Fibroblast of lung (primary cell): ENCODE data around the gene ANKRD44.

Source experiments
- CTCF ChIP-seq, 2 donors: IDR thresholded peaks in 1 of 2; conservative IDR thresholded peaks in 1 of 2; 1 replicate in 1 of 2; 2 replicates in 1 of 2; pipeline ENCODE4 v1.5.1; 2011 to 2012; ENCODE audit warnings: low read length in 2 of 2, control low read depth in 1 of 2, inconsistent platforms in 1 of 2, low read depth in 1 of 2, mild to moderate bottlenecking in 1 of 2
- EZH2 ChIP-seq: IDR thresholded peaks from 2 replicates; pipeline ENCODE4 v1.5.1; 2012; ENCODE audit warnings: low read length, control low read depth, mild to moderate bottlenecking; ENCODE audit errors: missing control alignments

GRCh38 chr2:197030090-197030489 lies 280.5 kb downstream of the ANKRD44 start:
- no peak for TF ChIP-seq CTCF (conservative IDR thresholded peaks at IDR 0.05 in 1 of 2, IDR thresholded peaks at IDR 0.05 in 1 of 2; ENCODE audit: low read depth in 1 of 2, low read length in 2 of 2)
- no peak for TF ChIP-seq EZH2
